Subcutaneous abdominal adipose tissue (tissue), 5 donors: Measurements from ENCODE around the gene HNRNPH1.
"Not testable (repeated sequence)": the region's sequence is repeated elsewhere in the genome, so short reads cannot be mapped to it uniquely, and the experiment has no call there.

Experiments used
- H3K27ac ChIP-seq: one replicate; pipeline ENCODE4 v1.7.0; 2013; ENCODE audit warnings: low read depth, mild to moderate bottlenecking, inconsistent platforms, low read length, moderate library complexity
- H3K27me3 ChIP-seq, 5 donors: one replicate each; pipeline ENCODE4 v1.7.0; 2013; ENCODE audit warnings: low read length in 5 of 5, inconsistent platforms in 1 of 5; ENCODE audit not compliant: control insufficient read depth in 5 of 5, insufficient read depth in 4 of 5
- H3K36me3 ChIP-seq, 5 donors: one replicate each; pipeline ENCODE4 v1.7.0; 2013; ENCODE audit warnings: low read length in 5 of 5; ENCODE audit not compliant: control insufficient read depth in 5 of 5, insufficient read depth in 5 of 5
- H3K4me1 ChIP-seq, 5 donors: one replicate each; pipeline ENCODE4 v1.7.0; 2013; ENCODE audit warnings: low read length in 5 of 5, mild to moderate bottlenecking in 3 of 5, moderate library complexity in 1 of 5; ENCODE audit not compliant: control insufficient read depth in 5 of 5, insufficient read depth in 5 of 5
- H3K4me3 ChIP-seq, 5 donors: one replicate each; pipeline ENCODE4 v1.7.0; 2013; ENCODE audit warnings: low read length in 5 of 5, low read depth in 1 of 5
- H3K9ac ChIP-seq, 5 donors: one replicate each; pipeline ENCODE4 v1.7.0; 2013; ENCODE audit warnings: low read length in 5 of 5, mild to moderate bottlenecking in 4 of 5, moderate library complexity in 3 of 5
- H3K9me3 ChIP-seq, 5 donors: one replicate each; pipeline ENCODE4 v1.7.0; 2013; ENCODE audit warnings: low read length in 5 of 5; ENCODE audit not compliant: control insufficient read depth in 5 of 5
- donor health status: healthy.
- donor health status: healthy.
- donor health status: healthy.
- donor health status: healthy.
- donor health status: healthy.

Gene HNRNPH1

GRCh38 chr5:179644766-179645165 is 21.3 kb upstream of the HNRNPH1 start:
- not testable (repeated sequence) for H3K27ac ChIP-seq

GRCh38 chr5:179643141-179643920 is 19.9 kb upstream of the HNRNPH1 start:
- H3K36me3 ChIP-seq, H3K4me1 ChIP-seq, H3K9me3 ChIP-seq, H3K27ac ChIP-seq, H3K4me3 ChIP-seq, H3K27me3 ChIP-seq, H3K9ac ChIP-seq: not testable (repeated sequence)

More at GRCh38 chr5:179644766-179645165, 21.3 kb upstream of the HNRNPH1 start:
- not testable (repeated sequence) for H3K9me3 ChIP-seq, H3K4me3 ChIP-seq, H3K9ac ChIP-seq, H3K27me3 ChIP-seq, H3K4me1 ChIP-seq, H3K36me3 ChIP-seq

GRCh38 chr5:179642626-179643025 is 19.2 kb upstream of the HNRNPH1 start:
- not testable (repeated sequence) for H3K27me3 ChIP-seq, H3K4me3 ChIP-seq, H3K4me1 ChIP-seq, H3K36me3 ChIP-seq, H3K9ac ChIP-seq, H3K9me3 ChIP-seq, H3K27ac ChIP-seq

GRCh38 chr5:179641745-179642144 is 18.3 kb upstream of the HNRNPH1 start:
- H3K27ac ChIP-seq, H3K9ac ChIP-seq, H3K9me3 ChIP-seq, H3K27me3 ChIP-seq, H3K4me3 ChIP-seq, H3K4me1 ChIP-seq, H3K36me3 ChIP-seq: not testable (repeated sequence)

GRCh38 chr5:179639296-179639695 is 15.8 kb upstream of the HNRNPH1 start:
- H3K27ac ChIP-seq, H3K36me3 ChIP-seq, H3K9ac ChIP-seq: not testable (repeated sequence)

GRCh38 chr5:179634370-179635172 is 11.1 kb upstream of the HNRNPH1 start:
- not testable (repeated sequence) for H3K9me3 ChIP-seq, H3K27ac ChIP-seq, H3K4me1 ChIP-seq, H3K9ac ChIP-seq, H3K36me3 ChIP-seq, H3K27me3 ChIP-seq
- peak overlapping the region in 2 of 5 donors; percentile 44 to 57 for H3K4me3 ChIP-seq

More at GRCh38 chr5:179639296-179639695, 15.8 kb upstream of the HNRNPH1 start:
- H3K4me1 ChIP-seq, H3K9me3 ChIP-seq, H3K4me3 ChIP-seq, H3K27me3 ChIP-seq: not testable (repeated sequence)

GRCh38 chr5:179633501-179634369 is 10.3 kb upstream of the HNRNPH1 start:
- H3K9ac ChIP-seq: peak overlapping the region in 2 of 5 donors; percentile 55 to 64
- not testable (repeated sequence) for H3K4me1 ChIP-seq, H3K27ac ChIP-seq, H3K9me3 ChIP-seq, H3K36me3 ChIP-seq, H3K27me3 ChIP-seq
- H3K4me3 ChIP-seq: peak overlapping the region in 4 of 5 donors; percentile 46 to 55 (median 50)

GRCh38 chr5:179624841-179625271 is 1.4 kb upstream of the HNRNPH1 start:
- Histone ChIP-seq H3K27ac (peak overlapping the region; percentile 97), H3K4me3 (peak overlapping the region; percentile 41 to 99 (median 96))

GRCh38 chr5:179623906-179624741 is 653 bp upstream of the HNRNPH1 start:
- H3K4me1 ChIP-seq: peaks cover 8 to 46% (median 41%) of the 10 kb centered on the region in 5 donors
- peak overlapping the region; percentile 64 to 99 (median 96) for H3K4me3 ChIP-seq
- peak overlapping the region; percentile 97 for H3K27ac ChIP-seq
- peak overlapping the region; percentile 68 to 96 (median 84) for H3K9ac ChIP-seq
- H3K9me3 ChIP-seq: no peaks in the 10 kb centered on the region
- H3K36me3 ChIP-seq: peaks cover 13 to 23% (median 20%) of the 10 kb centered on the region in 5 donors
- no peaks in the 10 kb centered on the region for H3K27me3 ChIP-seq

More at GRCh38 chr5:179624841-179625271, 1.4 kb upstream of the HNRNPH1 start:
- H3K27me3 ChIP-seq: no peaks in the 10 kb centered on the region
- peaks cover 8 to 38% (median 33%) of the 10 kb centered on the region in 5 donors for H3K4me1 ChIP-seq
- H3K36me3 ChIP-seq: peaks cover 13 to 20% (median 17%) of the 10 kb centered on the region in 5 donors
- peak overlapping the region in 3 of 5 donors; percentile 84 to 96 (median 95) for H3K9ac ChIP-seq
- no peaks in the 10 kb centered on the region for H3K9me3 ChIP-seq
